OCI-LY1 (cell line): ENCODE results near the gene GALNT9.

ENCODE experiments used
- H2AFZ ChIP-seq: fragments of 200-600 bp; sonication (generic), shearing (Covaris generic); 2 replicates; pipeline ENCODE4 v1.6.0; 2014; ENCODE audit warnings: antibody characterized with exemption, mild to moderate bottlenecking, low read length
- H3F3A ChIP-seq: fragments of 200-600 bp; sonication (generic), shearing (Covaris generic); 2 replicates; pipeline ENCODE4 v1.6.0; 2014; ENCODE audit warnings: mild to moderate bottlenecking, antibody characterized with exemption, low read length, moderate library complexity; ENCODE audit not compliant: insufficient read depth
- H3K27ac ChIP-seq: fragments of 200-600 bp; sonication (generic); 2 replicates; pipeline ENCODE4 v1.5.1; 2014; ENCODE audit warnings: low read length, mixed run types, mild to moderate bottlenecking, low read depth; ENCODE audit not compliant: poor library complexity, severe bottlenecking
- H3K27me3 ChIP-seq: fragments of 200-600 bp; sonication (generic); 2 replicates; pipeline ENCODE4 v1.6.0; 2014; ENCODE audit warnings: antibody characterized with exemption, mild to moderate bottlenecking, low read length, moderate library complexity; ENCODE audit not compliant: insufficient read depth
- H3K36me3 ChIP-seq: fragments of 200-600 bp; sonication (generic); 2 replicates; pipeline ENCODE4 v1.6.1; 2014; ENCODE audit warnings: mild to moderate bottlenecking, antibody characterized with exemption, low read length, moderate library complexity, mixed read lengths; ENCODE audit not compliant: insufficient read depth
- H3K4me1 ChIP-seq: fragments of 200-600 bp; sonication (generic); 2 replicates; pipeline ENCODE4 v1.5.1; 2014; ENCODE audit warnings: mild to moderate bottlenecking, low read length, moderate library complexity; ENCODE audit not compliant: insufficient read depth, severe bottlenecking
- H3K4me2 ChIP-seq: fragments of 200-600 bp; sonication (generic), shearing (Covaris generic); 2 replicates; pipeline ENCODE4 v1.6.1; 2014; ENCODE audit warnings: low read length
- H3K4me3 ChIP-seq: fragments of 200-600 bp; sonication (generic); 2 replicates; pipeline ENCODE4 v1.5.1; 2014; ENCODE audit warnings: low read length, low read depth, mild to moderate bottlenecking, mixed read lengths; ENCODE audit not compliant: poor library complexity, severe bottlenecking
- H3K79me2 ChIP-seq: fragments of 200-600 bp; shearing (Covaris generic); 2 replicates; pipeline ENCODE4 v1.6.1; 2016; ENCODE audit warnings: mixed run types, low read length, mixed read lengths; ENCODE audit not compliant: insufficient read depth
- H3K9ac ChIP-seq: fragments of 200-600 bp; sonication (generic), shearing (Covaris generic); 2 replicates; pipeline ENCODE4 v1.6.1; 2014; ENCODE audit warnings: mild to moderate bottlenecking, low read length, mixed read lengths
- H3K9me2 ChIP-seq: fragments of 200-600 bp; sonication (generic), shearing (Covaris generic); 2 replicates; pipeline ENCODE4 v1.6.1; 2014; ENCODE audit warnings: low read depth, mild to moderate bottlenecking, low read length, mixed read lengths
- H3K9me3 ChIP-seq: fragments of 200-600 bp; shearing (Covaris generic); 2 replicates; pipeline ENCODE4 v1.6.1; 2014; ENCODE audit warnings: low read length, mixed read lengths
- H4K20me1 ChIP-seq: fragments of 200-600 bp; sonication (generic), shearing (Covaris generic); 2 replicates; pipeline ENCODE4 v1.6.0; 2016; ENCODE audit warnings: mild to moderate bottlenecking, low read length; ENCODE audit not compliant: insufficient read depth
- CTCF ChIP-seq: fragments of 200-600 bp; sonication (generic), shearing (Covaris generic); IDR thresholded peaks from 2 replicates; pipeline ENCODE4 v1.5.1; 2017; ENCODE audit warnings: mild to moderate bottlenecking, antibody characterized with exemption, low read length, moderate library complexity, mixed read lengths
- EZH2 ChIP-seq: fragments of 200-600 bp; sonication (generic), shearing (Covaris generic); IDR thresholded peaks from 2 replicates; pipeline ENCODE4 v1.8.0; 2017; ENCODE audit warnings: borderline replicate concordance, mixed run types, mild to moderate bottlenecking, antibody characterized with exemption, low read length, moderate library complexity, mixed read lengths

Gene GALNT9

GRCh38 chr12:132341318-132342050, 12.1 kb upstream of the GALNT9 start:
- Histone ChIP-seq H3K79me2 (no peaks in the 10 kb centered on the region), H3K9me2 (no peaks in the 10 kb centered on the region), H3K27ac (no peak overlapping the region), H4K20me1 (no peaks in the 10 kb centered on the region), H2AFZ (no peak overlapping the region), H3K4me3 (no peak overlapping the region), H3K9ac (no peak overlapping the region), H3K27me3 (no peaks in the 10 kb centered on the region), H3K4me2 (no peak overlapping the region), H3K36me3 (no peaks in the 10 kb centered on the region), H3K4me1 (no peaks in the 10 kb centered on the region), H3F3A (no peaks in the 10 kb centered on the region), H3K9me3 (no peaks in the 10 kb centered on the region)
- no peak for TF ChIP-seq EZH2
- no peak for TF ChIP-seq CTCF

- no peak overlapping the region for H3K9ac ChIP-seq
- no peaks in the 10 kb centered on the region for H3K9me3 ChIP-seq
- H3F3A ChIP-seq: no peaks in the 10 kb centered on the region
- H3K27me3 ChIP-seq: no peaks in the 10 kb centered on the region
- H2AFZ ChIP-seq: no peak overlapping the region
- no peaks in the 10 kb centered on the region for H3K36me3 ChIP-seq
- H3K79me2 ChIP-seq: no peaks in the 10 kb centered on the region
- no peak overlapping the region for H3K27ac ChIP-seq
- TF ChIP-seq CTCF: no peak
- TF ChIP-seq EZH2: no peak
- no peaks in the 10 kb centered on the region for H4K20me1 ChIP-seq
- no peak overlapping the region for H3K4me2 ChIP-seq
- H3K4me3 ChIP-seq: no peak overlapping the region
- H3K4me1 ChIP-seq: no peaks in the 10 kb centered on the region
- H3K9me2 ChIP-seq: no peaks in the 10 kb centered on the region
These were observed 11.1 kb upstream of the GALNT9 start for GRCh38 chr12:132340266-132341035.

GRCh38 chr12:132339856-132340255, 10.5 kb upstream of the GALNT9 start:
- H3K4me3 ChIP-seq: no peak overlapping the region
- no peaks in the 10 kb centered on the region for H3K27me3 ChIP-seq
- H3F3A ChIP-seq: no peaks in the 10 kb centered on the region
- H3K9me3 ChIP-seq: no peaks in the 10 kb centered on the region
- H2AFZ ChIP-seq: no peak overlapping the region
- no peaks in the 10 kb centered on the region for H3K79me2 ChIP-seq
- H3K27ac ChIP-seq: no peak overlapping the region
- no peaks in the 10 kb centered on the region for H3K36me3 ChIP-seq
- H3K4me2 ChIP-seq: no peak overlapping the region
- H3K4me1 ChIP-seq: no peaks in the 10 kb centered on the region
- H3K9ac ChIP-seq: no peak overlapping the region
- no peak for TF ChIP-seq EZH2
- no peak for TF ChIP-seq CTCF
- H3K9me2 ChIP-seq: no peaks in the 10 kb centered on the region
- no peaks in the 10 kb centered on the region for H4K20me1 ChIP-seq
